ENCODE measurements around the gene ARHGAP29. TPM values are rescaled to one million over a fixed set of nuclear protein-coding genes. Genes with fewer than 3 reads are reported as not detected.

ARHGAP29 gene
- total RNA-seq, 1 donor from 2014 or later: 66.5 TPM

DNA sequence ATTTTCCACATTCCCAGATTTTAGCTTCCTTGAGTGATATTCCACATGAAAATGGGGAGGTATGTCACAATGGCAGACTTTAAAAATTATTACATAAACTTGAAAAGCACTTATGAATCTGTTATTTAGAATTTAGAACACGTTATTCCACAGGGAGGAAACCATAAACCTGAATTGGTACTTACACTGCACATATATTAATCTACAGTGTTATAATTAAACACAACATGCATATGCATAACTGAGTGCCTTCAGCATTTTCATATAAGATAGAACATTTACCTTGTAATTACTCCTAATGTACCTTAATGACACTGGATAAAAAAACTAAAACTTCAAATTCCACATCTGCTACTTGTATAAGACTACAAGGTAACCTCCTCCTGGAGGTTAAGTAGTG, 9.8 kb downstream of the ARHGAP29 start:
- ATAC-seq (no peak), DNase-seq (no peak)
- Histone ChIP-seq H3K4me1 (peaks cover 15% of the 10 kb centered on the region), H3K27me3 (no peaks in the 10 kb centered on the region), H3K27ac (no peak overlapping the region), H3K9me3 (no peaks in the 10 kb centered on the region), H3K36me3 (no peaks in the 10 kb centered on the region), H3K4me3 (no peak overlapping the region)
- intact Hi-C loops (cut with DNase I): no loop called here
- TF ChIP-seq, protein P1, sequence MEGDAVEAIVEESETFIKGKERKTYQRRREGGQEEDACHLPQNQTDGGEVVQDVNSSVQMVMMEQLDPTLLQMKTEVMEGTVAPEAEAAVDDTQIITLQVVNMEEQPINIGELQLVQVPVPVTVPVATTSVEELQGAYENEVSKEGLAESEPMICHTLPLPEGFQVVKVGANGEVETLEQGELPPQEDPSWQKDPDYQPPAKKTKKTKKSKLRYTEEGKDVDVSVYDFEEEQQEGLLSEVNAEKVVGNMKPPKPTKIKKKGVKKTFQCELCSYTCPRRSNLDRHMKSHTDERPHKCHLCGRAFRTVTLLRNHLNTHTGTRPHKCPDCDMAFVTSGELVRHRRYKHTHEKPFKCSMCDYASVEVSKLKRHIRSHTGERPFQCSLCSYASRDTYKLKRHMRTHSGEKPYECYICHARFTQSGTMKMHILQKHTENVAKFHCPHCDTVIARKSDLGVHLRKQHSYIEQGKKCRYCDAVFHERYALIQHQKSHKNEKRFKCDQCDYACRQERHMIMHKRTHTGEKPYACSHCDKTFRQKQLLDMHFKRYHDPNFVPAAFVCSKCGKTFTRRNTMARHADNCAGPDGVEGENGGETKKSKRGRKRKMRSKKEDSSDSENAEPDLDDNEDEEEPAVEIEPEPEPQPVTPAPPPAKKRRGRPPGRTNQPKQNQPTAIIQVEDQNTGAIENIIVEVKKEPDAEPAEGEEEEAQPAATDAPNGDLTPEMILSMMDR (IDR thresholded peaks at IDR 0.05): no peak

DNA sequence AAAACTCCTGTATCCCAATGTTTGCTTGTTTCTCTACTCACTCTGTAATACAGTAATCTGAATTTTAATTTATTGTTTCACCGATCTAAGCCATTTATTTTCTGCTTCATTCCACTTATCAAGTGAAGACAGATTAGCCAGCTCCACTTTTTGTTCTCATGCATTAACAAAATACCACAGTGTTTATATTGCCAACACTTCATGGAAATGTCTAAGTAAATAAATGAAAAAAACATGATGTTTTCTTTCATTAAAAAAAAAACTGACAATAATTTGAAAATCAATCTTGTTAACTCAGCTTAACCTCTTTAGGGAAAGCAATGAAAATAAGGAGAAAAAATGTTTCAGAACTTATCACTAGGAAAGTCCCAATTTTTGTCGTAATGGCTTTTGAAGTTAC, 11.5 kb downstream of the ARHGAP29 start:
- H3K27me3 ChIP-seq: no peaks in the 10 kb centered on the region
- H3K9me3 ChIP-seq: no peaks in the 10 kb centered on the region
- peaks cover 8% of the 10 kb centered on the region for H3K4me1 ChIP-seq
- intact Hi-C loops (cut with DNase I): no loop called here
- TF ChIP-seq, protein P1 (IDR thresholded peaks at IDR 0.05): no peak
- no peak overlapping the region for H3K4me3 ChIP-seq
- DNase-seq (no peak), ATAC-seq (no peak)
- H3K36me3 ChIP-seq: no peaks in the 10 kb centered on the region
- no peak overlapping the region for H3K27ac ChIP-seq

GRCh38 chr1:94218332-94218731, 19.1 kb downstream of the ARHGAP29 start:
- Histone ChIP-seq H3K36me3 (peaks cover 8% of the 10 kb centered on the region), H3K4me1 (no peaks in the 10 kb centered on the region), H3K27ac (no peak overlapping the region), H3K27me3 (no peaks in the 10 kb centered on the region), H3K4me3 (no peak overlapping the region), H3K9me3 (no peaks in the 10 kb centered on the region)
- TF ChIP-seq, protein P1 (IDR thresholded peaks at IDR 0.05): no peak
- DNase-seq (no peak), ATAC-seq (no peak)
- intact Hi-C loops (cut with DNase I): no loop called here

GRCh38 chr1:94215955-94216354, 21.4 kb downstream of the ARHGAP29 start:
- no peak for ATAC-seq

GRCh38 chr1:94209982-94210381, 27.4 kb downstream of the ARHGAP29 start:
- Histone ChIP-seq H3K27ac (no peak overlapping the region), H3K4me3 (no peak overlapping the region)

More at GRCh38 chr1:94215955-94216354, 21.4 kb downstream of the ARHGAP29 start:
- H3K9me3 ChIP-seq: no peaks in the 10 kb centered on the region
- intact Hi-C loops (cut with DNase I): no loop called here
- H3K4me1 ChIP-seq: no peaks in the 10 kb centered on the region
- H3K36me3 ChIP-seq: peaks cover 8% of the 10 kb centered on the region
- DNase-seq: no peak
- H3K27me3 ChIP-seq: no peaks in the 10 kb centered on the region
- no peak overlapping the region for H3K27ac ChIP-seq
- TF ChIP-seq, protein P1 (IDR thresholded peaks at IDR 0.05): no peak
- no peak overlapping the region for H3K4me3 ChIP-seq

More at GRCh38 chr1:94209982-94210381, 27.4 kb downstream of the ARHGAP29 start:
- peaks cover 14% of the 10 kb centered on the region for H3K36me3 ChIP-seq
- intact Hi-C loops (cut with DNase I): no loop called here
- no peaks in the 10 kb centered on the region for H3K9me3 ChIP-seq
- H3K27me3 ChIP-seq: no peaks in the 10 kb centered on the region
- no peak for DNase-seq
- no peak for ATAC-seq
- TF ChIP-seq, protein P1 (IDR thresholded peaks at IDR 0.05): no peak
- peaks cover 4% of the 10 kb centered on the region for H3K4me1 ChIP-seq
